Esophagus muscularis mucosa (tissue), 4 donors: ENCODE data around the gene ATF6B. TPM values are rescaled to one million over a fixed set of nuclear protein-coding genes. Genes with fewer than 3 reads are reported as not detected.

Source experiments
- DNase-seq: peaks from one replicate; pipeline ENCODE4 v3.0.0-alpha.2; 2017; ENCODE audit errors: extremely low spot score
- H3K27ac ChIP-seq, 4 donors: fragments of 200-600 bp; sonication (generic); replicated peaks in 1 of 4; 1 replicate in 3 of 4; 2 replicates in 1 of 4; pipeline ENCODE4 v1.5.1; 2016 to 2019; ENCODE audit warnings: mild to moderate bottlenecking in 1 of 4
- H3K27me3 ChIP-seq, 4 donors: fragments of 200-600 bp; sonication (generic); one replicate each; pipeline versions ENCODE4 v1.5.1 to v1.6.0; 2016 to 2019
- H3K36me3 ChIP-seq, 4 donors: fragments of 200-600 bp; sonication (generic); one replicate each; pipeline ENCODE4 v1.5.1; 2016 to 2019
- H3K4me1 ChIP-seq, 4 donors: fragments of 200-600 bp; sonication (generic); one replicate each; pipeline ENCODE4 v1.5.1; 2016 to 2019
- H3K4me3 ChIP-seq, 4 donors: fragments of 200-600 bp; sonication (generic); 1 replicate in 2 of 4; 2 replicates in 2 of 4; pipeline ENCODE4 v1.5.1; 2016 to 2019; ENCODE audit warnings: mild to moderate bottlenecking in 4 of 4, moderate library complexity in 1 of 4
- H3K9me3 ChIP-seq, 4 donors: fragments of 200-600 bp; sonication (generic); 1 replicate in 3 of 4; 2 replicates in 1 of 4; pipeline ENCODE4 v1.5.1; 2016 to 2019
- CTCF ChIP-seq, 3 experiments: fragments of 200-600 bp in 2 of 3; fragments of 450-650 bp in 1 of 3; sonication (generic) in 2 of 3; IDR thresholded peaks; one replicate each; pipeline ENCODE4 v1.5.1; 2017 to 2019; ENCODE audit warnings: antibody characterized with exemption in 3 of 3, mild to moderate bottlenecking in 2 of 3, moderate library complexity in 1 of 3
- EP300 ChIP-seq: sonication (generic); formaldehyde crosslinking; IDR thresholded peaks from one replicate; pipeline ENCODE4 v1.6.1; 2017; ENCODE audit warnings: antibody characterized with exemption
- POLR2A ChIP-seq: fragments of 450-650 bp; IDR thresholded peaks from one replicate; pipeline ENCODE4 v1.6.1; 2017; ENCODE audit warnings: antibody characterized with exemption, moderate library complexity, mild to moderate bottlenecking, low read depth
- POLR2AphosphoS5 ChIP-seq, 2 donors: sonication (generic); formaldehyde crosslinking; IDR thresholded peaks; one replicate each; pipeline ENCODE4 v1.6.1; 2017; ENCODE audit warnings: antibody characterized with exemption in 2 of 2
- WGBS: methylation state at CpG from one replicate; pipeline ENCODE4 v1.1.5; 2018; 5-methylcytosine and 5-hydroxymethylcytosine counted together
- intact Hi-C: fragments of 100-400 bp; cut with DNase I; formaldehyde crosslinking; loops from one replicate; pipeline ENCODE4 v1.15.1; 2023
- total RNA-seq, 4 donors: library from RNA; depleted of rRNA; stranded (reverse); fragments of >200 nt; gene quantifications; one replicate each; pipeline versions ENCODE4 v1.1.0 to v1.2.1, GENCODE V29; 2016

Gene ATF6B
- total RNA-seq, 4 donors from 2014 or later = 17.7 to 37.4 (median 27.2) TPM

- WGBS = 10% methylated on average over 2 of the region's 2 CpGs
- no peaks in the 10 kb centered on the region for H3K27me3 ChIP-seq
- no peak for TF ChIP-seq CTCF (IDR thresholded peaks at IDR 0.05)
- TF ChIP-seq POLR2A = no peak
- TF ChIP-seq POLR2AphosphoS5 (IDR thresholded peaks at IDR 0.05) = no peak
- H3K4me3 ChIP-seq = peak overlapping the region; percentile 74 to 93 (median 80)
- H3K36me3 ChIP-seq = peaks cover 2 to 20% (median 18%) of the 10 kb centered on the region in 4 donors
- intact Hi-C loops = no loop called here
- no peaks in the 10 kb centered on the region for H3K9me3 ChIP-seq
- H3K27ac ChIP-seq = peak overlapping the region; percentile 94 to 99 (median 96)
- no peak for DNase-seq
- H3K4me1 ChIP-seq = peaks cover 38 to 64% (median 62%) of the 10 kb centered on the region in 4 donors
Observed at GRCh38 chr6:32175322-32175710, 47.3 kb upstream of the ATF6B start.

- Histone ChIP-seq H3K4me1 (peaks cover 30 to 55% (median 53%) of the 10 kb centered on the region in 4 donors), H3K27me3 (no peaks in the 10 kb centered on the region), H3K9me3 (no peaks in the 10 kb centered on the region), H3K27ac (peak overlapping the region in 2 of 4 donors; percentile 52 to 66), H3K4me3 (peak overlapping the region in 1 of 4 donors; percentile 75), H3K36me3 (peaks cover 8 to 21% (median 19%) of the 10 kb centered on the region in 4 donors)
- no peak for DNase-seq
- intact Hi-C loops = no loop called here
- TF ChIP-seq POLR2AphosphoS5 (IDR thresholded peaks at IDR 0.05) (no peak), POLR2A (no peak), CTCF (IDR thresholded peaks at IDR 0.05) (no peak)
- WGBS = 90% methylated on average over 1 of the region's 1 CpG
Observed at GRCh38 chr6:32174416-32174815, 46.4 kb upstream of the ATF6B start.

GRCh38 chr6:32173051-32173727, 45.1 kb upstream of the ATF6B start:
- intact Hi-C loops = no loop called here
- no peaks in the 10 kb centered on the region for H3K27me3 ChIP-seq
- H3K9me3 ChIP-seq = no peaks in the 10 kb centered on the region
- no peak overlapping the region for H3K4me3 ChIP-seq
- no peak for DNase-seq
- peaks cover 24 to 53% (median 48%) of the 10 kb centered on the region in 4 donors for H3K4me1 ChIP-seq
- TF ChIP-seq CTCF (IDR thresholded peaks at IDR 0.05) (no peak), POLR2A (no peak), EP300 (no peak), POLR2AphosphoS5 (IDR thresholded peaks at IDR 0.05) (peak in 1 of 2 donors; percentile 32)
- peak overlapping the region in 3 of 4 donors; percentile 52 to 66 (median 62) for H3K27ac ChIP-seq
- WGBS = 69% methylated on average over 4 of the region's 4 CpGs
- H3K36me3 ChIP-seq = peaks cover 11 to 33% (median 30%) of the 10 kb centered on the region in 4 donors

GRCh38 chr6:32171234-32171633, 43.2 kb upstream of the ATF6B start:
- TF ChIP-seq POLR2A = no peak
- 93% methylated on average over 6 of the region's 6 CpGs for WGBS
- H3K27ac ChIP-seq = no peak overlapping the region
- H3K36me3 ChIP-seq = peaks cover 13 to 53% (median 49%) of the 10 kb centered on the region in 4 donors
- peaks cover 13 to 46% (median 42%) of the 10 kb centered on the region in 4 donors for H3K4me1 ChIP-seq
- H3K27me3 ChIP-seq = no peaks in the 10 kb centered on the region
- no peak for DNase-seq
- no peak overlapping the region for H3K4me3 ChIP-seq
- no peaks in the 10 kb centered on the region for H3K9me3 ChIP-seq
- intact Hi-C loops = no loop called here

GRCh38 chr6:32170294-32170693, 42.2 kb upstream of the ATF6B start:
- Histone ChIP-seq H3K4me1 (peaks cover 9 to 41% (median 37%) of the 10 kb centered on the region in 4 donors), H3K4me3 (no peak overlapping the region), H3K27me3 (no peaks in the 10 kb centered on the region), H3K9me3 (no peaks in the 10 kb centered on the region), H3K36me3 (peaks cover 13 to 62% (median 58%) of the 10 kb centered on the region in 4 donors), H3K27ac (no peak overlapping the region)
- WGBS = 86% methylated on average over 4 of the region's 11 CpGs
- TF ChIP-seq POLR2A = no peak
- TF ChIP-seq EP300 = no peak
- no peak for DNase-seq
- intact Hi-C loops = no loop called here
